BJ (cell line): ENCODE data around the gene RIMBP2. TPM values are rescaled to one million over a fixed set of nuclear protein-coding genes. Genes with fewer than 3 reads are reported as not detected.

Source experiments
- CTCF ChIA-PET: fragments of 350-600 bp; formaldehyde crosslinking; extraction: SDS; loops from one replicate; lab custom pipeline; 2021; ENCODE audit warnings: antibody characterized with exemption, inconsistent platforms; lab: Yijun Ruan, JAX
- POLR2A ChIA-PET: fragments of 300-600 bp; sonication (Branson Sonifier 250); formaldehyde crosslinking; extraction: SDS; loops from one replicate; lab custom pipeline; 2021; ENCODE audit warnings: antibody characterized with exemption; lab: Charles Lee
- DNase-seq: peaks from one replicate; pipeline ENCODE4 v3.0.0-alpha.2; 2011; ENCODE audit warnings: low read depth
- H3K27me3 ChIP-seq: 2 replicates; pipeline ENCODE4 v1.6.0; 2011; ENCODE audit warnings: low read length; ENCODE audit not compliant: control insufficient read depth, insufficient read depth
- H3K36me3 ChIP-seq: 2 replicates; pipeline ENCODE4 v1.5.1; 2011; ENCODE audit warnings: low read length; ENCODE audit not compliant: control insufficient read depth, insufficient read depth
- H3K4me3 ChIP-seq: 2 replicates; pipeline ENCODE4 v1.5.1; 2011; ENCODE audit warnings: low read depth, mild to moderate bottlenecking, control low read depth, low read length
- polyA plus RNA-seq: library from polyadenylated mRNA; depleted of rRNA; stranded (reverse); fragments of >200 nt; gene quantifications from 2 replicates; pipeline ENCODE4 v1.2.3, GENCODE V29; 2011
- TF ChIP-seq, protein P1 (sequence below): IDR thresholded peaks from 2 replicates; pipeline ENCODE4 v1.5.1; 2011; ENCODE audit warnings: low read depth, mild to moderate bottlenecking, control low read depth, inconsistent platforms, low read length, moderate library complexity; ENCODE audit not compliant: insufficient read depth

Gene RIMBP2
- polyA plus RNA-seq, 1 experiment: 0.05 TPM

DNA sequence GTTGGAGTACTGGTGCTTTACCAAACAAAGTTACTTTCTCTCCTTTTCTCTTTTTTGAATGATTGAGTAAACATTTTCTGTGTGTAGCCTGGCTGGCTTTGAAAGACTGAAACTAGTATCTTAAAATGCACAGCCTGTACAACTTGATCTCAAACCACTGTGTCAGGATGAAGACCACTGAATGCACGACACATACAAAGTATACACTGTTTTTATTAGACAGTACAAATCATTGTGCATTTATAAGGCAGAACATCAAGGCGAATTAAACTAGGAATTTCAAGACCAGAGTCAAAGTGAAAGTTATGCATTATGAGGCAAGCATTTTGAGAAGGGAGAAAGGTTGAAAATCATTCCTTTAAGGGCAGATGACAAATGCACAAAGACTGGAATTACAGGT lies 319.4 kb downstream of the RIMBP2 start:
- CTCF ChIA-PET: no interaction called here
- POLR2A ChIA-PET: no interaction called here
- TF ChIP-seq, protein P1, sequence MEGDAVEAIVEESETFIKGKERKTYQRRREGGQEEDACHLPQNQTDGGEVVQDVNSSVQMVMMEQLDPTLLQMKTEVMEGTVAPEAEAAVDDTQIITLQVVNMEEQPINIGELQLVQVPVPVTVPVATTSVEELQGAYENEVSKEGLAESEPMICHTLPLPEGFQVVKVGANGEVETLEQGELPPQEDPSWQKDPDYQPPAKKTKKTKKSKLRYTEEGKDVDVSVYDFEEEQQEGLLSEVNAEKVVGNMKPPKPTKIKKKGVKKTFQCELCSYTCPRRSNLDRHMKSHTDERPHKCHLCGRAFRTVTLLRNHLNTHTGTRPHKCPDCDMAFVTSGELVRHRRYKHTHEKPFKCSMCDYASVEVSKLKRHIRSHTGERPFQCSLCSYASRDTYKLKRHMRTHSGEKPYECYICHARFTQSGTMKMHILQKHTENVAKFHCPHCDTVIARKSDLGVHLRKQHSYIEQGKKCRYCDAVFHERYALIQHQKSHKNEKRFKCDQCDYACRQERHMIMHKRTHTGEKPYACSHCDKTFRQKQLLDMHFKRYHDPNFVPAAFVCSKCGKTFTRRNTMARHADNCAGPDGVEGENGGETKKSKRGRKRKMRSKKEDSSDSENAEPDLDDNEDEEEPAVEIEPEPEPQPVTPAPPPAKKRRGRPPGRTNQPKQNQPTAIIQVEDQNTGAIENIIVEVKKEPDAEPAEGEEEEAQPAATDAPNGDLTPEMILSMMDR: no peak
- H3K27me3 ChIP-seq: no peaks in the 10 kb centered on the region
- H3K4me3 ChIP-seq: no peak overlapping the region
- DNase-seq: no peak
- H3K36me3 ChIP-seq: no peaks in the 10 kb centered on the region; the same call in 1 of the 2 replicates

DNA sequence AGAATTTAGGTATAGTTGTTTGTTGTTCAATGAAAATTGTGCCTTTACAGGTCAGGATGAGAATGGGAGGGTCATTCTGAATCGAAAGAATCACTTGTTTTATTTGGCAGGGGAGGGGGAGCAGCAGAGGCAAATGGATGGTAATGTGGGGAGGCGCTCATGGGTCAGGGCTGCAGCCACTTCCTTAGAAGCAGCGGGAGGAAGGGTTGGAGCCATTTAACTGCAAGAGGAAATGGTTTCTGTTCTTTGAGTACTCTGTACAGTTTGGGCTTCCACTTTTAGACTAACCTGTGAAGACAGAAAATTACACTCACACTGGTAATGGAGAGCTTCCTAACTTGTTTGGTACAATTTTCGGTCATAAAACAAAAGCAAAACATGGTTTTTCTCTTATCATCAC lies 321.2 kb downstream of the RIMBP2 start:
- DNase-seq: no peak
- H3K4me3 ChIP-seq: no peak overlapping the region
- TF ChIP-seq, protein P1: no peak
- H3K27me3 ChIP-seq: no peaks in the 10 kb centered on the region
- ChIA-PET POLR2A (no interaction called here), CTCF (no interaction called here)
- no peaks in the 10 kb centered on the region; the same call in 1 of the 2 replicates for H3K36me3 ChIP-seq

DNA sequence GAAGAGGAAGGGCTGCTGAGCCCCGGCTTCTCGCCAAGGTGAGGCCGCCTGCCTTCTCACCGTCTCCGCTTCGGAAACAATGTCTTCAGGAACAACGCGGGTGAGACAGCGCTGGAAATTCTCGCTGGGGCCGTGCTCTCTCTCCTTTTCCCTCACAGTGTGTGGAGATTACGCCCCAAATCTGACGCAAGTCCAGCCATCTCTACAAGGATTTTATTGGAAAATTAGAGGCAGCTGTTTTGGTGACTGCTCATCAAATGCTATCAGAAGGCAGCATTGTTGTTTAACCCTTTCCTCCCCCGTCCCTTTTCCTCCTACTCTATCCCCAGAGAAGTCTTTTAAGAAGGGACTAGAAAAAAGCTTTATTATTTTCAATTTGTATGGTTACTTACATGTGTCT lies 324.9 kb downstream of the RIMBP2 start:
- DNase-seq: no peak
- TF ChIP-seq, protein P1: no peak
- Histone ChIP-seq H3K4me3 (no peak overlapping the region), H3K27me3 (no peaks in the 10 kb centered on the region), H3K36me3 (no peaks in the 10 kb centered on the region)
- POLR2A ChIA-PET: no interaction called here
- CTCF ChIA-PET: no interaction called here

DNA sequence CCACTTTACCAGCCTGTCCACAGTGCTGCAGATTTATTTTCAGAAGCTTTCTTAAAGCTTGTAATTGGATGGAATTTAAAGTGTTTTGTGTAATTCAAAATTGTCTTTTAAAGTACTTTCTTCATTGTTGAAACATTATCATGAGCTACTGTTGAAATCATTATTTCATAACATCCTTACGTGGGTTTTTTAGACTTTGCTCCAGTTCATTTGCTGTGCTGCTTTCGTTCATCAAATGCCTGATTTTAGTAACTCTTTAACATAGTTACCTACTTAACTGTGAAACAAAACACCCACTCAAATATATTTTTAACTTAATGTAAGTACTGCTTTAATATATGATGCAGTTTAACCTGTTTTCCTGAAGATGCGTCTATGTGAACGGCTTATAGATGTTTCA lies 330.9 kb downstream of the RIMBP2 start:
- ChIA-PET POLR2A (no interaction called here), CTCF (interaction anchor here (0.6 kb wide), 1 partner anchor 24 kb away, joined by 3 read pairs; no protein-coding TSS in a partner anchor)
- Histone ChIP-seq H3K36me3 (no peaks in the 10 kb centered on the region), H3K27me3 (no peaks in the 10 kb centered on the region), H3K4me3 (no peak overlapping the region)
- no peak for DNase-seq
- TF ChIP-seq, protein P1: no peak

DNA sequence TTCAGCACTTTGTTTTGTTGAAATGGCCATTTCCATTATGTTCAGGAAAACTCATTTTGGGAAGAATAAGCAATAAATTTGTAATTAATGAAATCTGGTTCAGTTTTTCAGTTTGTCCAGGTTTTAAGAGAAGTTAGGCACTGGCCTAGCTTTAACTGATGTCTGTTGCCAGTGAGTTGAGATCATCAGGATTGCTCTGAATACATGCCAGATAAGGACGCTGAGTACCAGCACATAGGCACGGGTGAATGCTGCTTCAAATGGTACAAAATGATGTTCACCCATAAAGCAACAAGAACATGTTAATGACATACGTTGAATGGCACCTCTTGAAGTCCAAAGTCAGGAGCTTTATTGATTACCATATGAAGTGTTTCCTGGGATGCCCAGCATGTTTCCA lies 331.9 kb downstream of the RIMBP2 start:
- ChIA-PET CTCF (no interaction called here), POLR2A (no interaction called here)
- Histone ChIP-seq H3K4me3 (no peak overlapping the region), H3K27me3 (no peaks in the 10 kb centered on the region), H3K36me3 (no peaks in the 10 kb centered on the region)
- no peak for DNase-seq
- TF ChIP-seq, protein P1: no peak
